Endothelial cell of umbilical vein (primary cell): ENCODE data around the gene ACAA1. TPM values are rescaled to one million over a fixed set of nuclear protein-coding genes. Genes with fewer than 3 reads are reported as not detected.

Experiments
- BruUV-seq: library from RNA; stranded (reverse); fragments of 400-500 nt; replicated peaks from 2 replicates; lab custom pipeline; 2021; lab: Mats Ljungman, UMichigan
- CTCF ChIA-PET: fragments of 300-600, 350-600 bp; sonication (Branson Sonifier 250); formaldehyde crosslinking; loops from one replicate; lab custom pipeline; 2021; ENCODE audit warnings: antibody characterized with exemption, inconsistent platforms; lab: Charles Lee
- POLR2A ChIA-PET: fragments of 300-600, 350-600 bp; sonication (Branson Sonifier 250); formaldehyde crosslinking; loops from one replicate; lab custom pipeline; 2021; ENCODE audit warnings: antibody characterized with exemption, inconsistent platforms; lab: Charles Lee
- DNase-seq: peaks from one replicate; pipeline ENCODE4 v3.0.0-alpha.2; 2011; ENCODE audit warnings: low read depth, low spot score
- FAIRE-seq: peaks from 2 replicates; lab custom pipeline; 2011; peaks lifted over from hg19 to GRCh38; lab: Jason Lieb, UNC
- H2AFZ ChIP-seq: 2 replicates; pipeline ENCODE4 v1.6.0; 2012; ENCODE audit warnings: low read depth, low read length, control low read depth, inconsistent platforms
- H3K27ac ChIP-seq: 2 replicates; pipeline ENCODE4 v1.5.1; 2011; ENCODE audit warnings: low read depth, mild to moderate bottlenecking, control low read depth, low read length, moderate library complexity; ENCODE audit not compliant: insufficient read depth
- H3K27me3 ChIP-seq, 2 experiments: 2 replicates each; pipeline versions ENCODE4 v1.6.0 to v1.6.1; 2011; ENCODE audit warnings: low read length in 2 of 2, mixed read lengths in 1 of 2; ENCODE audit not compliant: control insufficient read depth in 2 of 2, insufficient read depth in 2 of 2
- H3K36me3 ChIP-seq, 2 experiments: 2 replicates in 1 of 2; 3 replicates in 1 of 2; pipeline ENCODE4 v1.5.1; 2011; ENCODE audit warnings: low read length in 2 of 2, mild to moderate bottlenecking in 1 of 2, moderate library complexity in 1 of 2; ENCODE audit not compliant: control insufficient read depth in 2 of 2, insufficient read depth in 2 of 2; ENCODE audit errors: extremely low read depth in 1 of 2
- H3K4me1 ChIP-seq: 3 replicates; pipeline ENCODE4 v1.5.1; 2011; ENCODE audit warnings: mild to moderate bottlenecking, low read length; ENCODE audit not compliant: control insufficient read depth, insufficient read depth; ENCODE audit errors: extremely low read depth
- H3K4me2 ChIP-seq: 2 replicates; pipeline ENCODE4 v1.6.1; 2011; ENCODE audit warnings: low read length, control low read depth, mixed read lengths; ENCODE audit not compliant: insufficient read depth
- H3K4me3 ChIP-seq, 3 experiments: fragments of 200-600 bp in 1 of 3; sonication (generic), shearing (Covaris generic) in 1 of 3; replicated peaks in 1 of 3; 2 replicates each; pipeline ENCODE4 v1.5.1; 2011 to 2016; ENCODE audit warnings: control low read depth in 3 of 3, low read length in 3 of 3, mild to moderate bottlenecking in 2 of 3, inconsistent platforms in 1 of 3, low read depth in 1 of 3, moderate library complexity in 1 of 3; ENCODE audit not compliant: insufficient read depth in 1 of 3
- H3K79me2 ChIP-seq: 2 replicates; pipeline ENCODE4 v1.6.0; 2012; ENCODE audit warnings: low read length, inconsistent platforms; ENCODE audit not compliant: control insufficient read depth, insufficient read depth
- H3K9ac ChIP-seq: replicated peaks from 2 replicates; pipeline ENCODE3; 2011; ENCODE audit warnings: low read length, control low read depth; ENCODE audit not compliant: insufficient read depth; ENCODE audit errors: extremely low read depth
- H3K9me1 ChIP-seq: replicated peaks from 3 replicates; pipeline ENCODE4 v1.6.0; 2011; ENCODE audit warnings: mild to moderate bottlenecking, low read length; ENCODE audit not compliant: control insufficient read depth, insufficient read depth; ENCODE audit errors: extremely low read depth
- H3K9me3 ChIP-seq: replicated peaks from 2 replicates; pipeline ENCODE4 v1.5.1; 2012; ENCODE audit warnings: low read length, inconsistent platforms; ENCODE audit not compliant: control insufficient read depth, insufficient read depth
- H4K20me1 ChIP-seq: replicated peaks from 2 replicates; pipeline ENCODE3; 2011; ENCODE audit warnings: mild to moderate bottlenecking, low read length; ENCODE audit not compliant: control insufficient read depth, insufficient read depth; ENCODE audit errors: extremely low read depth
- CTCF ChIP-seq, 2 donors: IDR thresholded peaks; 1 replicate in 1 of 2; 2 replicates in 1 of 2; pipeline ENCODE4 v1.5.1; 2011; ENCODE audit warnings: low read length in 2 of 2, mild to moderate bottlenecking in 2 of 2, moderate library complexity in 2 of 2, control low read depth in 1 of 2, inconsistent platforms in 1 of 2, low read depth in 1 of 2; ENCODE audit not compliant: insufficient read depth in 1 of 2; ENCODE audit errors: extremely low read depth in 1 of 2
- EZH2 ChIP-seq: IDR thresholded peaks from 2 replicates; pipeline ENCODE4 v1.6.1; 2012; ENCODE audit warnings: borderline replicate concordance, low read depth, mild to moderate bottlenecking, moderate library complexity, low read length, inconsistent platforms; ENCODE audit not compliant: severe bottlenecking
- FOS ChIP-seq: IDR thresholded peaks from 2 replicates; pipeline ENCODE4 v1.6.1; 2011; ENCODE audit warnings: mild to moderate bottlenecking, low read length, moderate library complexity, borderline replicate concordance; ENCODE audit not compliant: insufficient read depth
- GATA2 ChIP-seq: IDR thresholded peaks from 2 replicates; pipeline ENCODE4 v1.7.0; 2011; ENCODE audit warnings: low read depth, mild to moderate bottlenecking, moderate library complexity, mixed read lengths, low read length; ENCODE audit not compliant: insufficient read length, insufficient read depth
- JUN ChIP-seq: IDR thresholded peaks from 2 replicates; pipeline ENCODE4 v1.6.1; 2011; ENCODE audit warnings: borderline replicate concordance, low read depth; ENCODE audit not compliant: insufficient read length, insufficient read depth
- MAX ChIP-seq: IDR thresholded peaks from 2 replicates; pipeline ENCODE4 v1.6.1; 2011; ENCODE audit not compliant: insufficient read depth, insufficient read length
- MYC ChIP-seq: IDR thresholded peaks from one replicate; pipeline ENCODE4 v1.6.1; 2011; ENCODE audit warnings: mild to moderate bottlenecking, low read depth, low read length
- POLR2A ChIP-seq: IDR thresholded peaks from 2 replicates; pipeline ENCODE4 v1.6.1; 2012; ENCODE audit warnings: low read depth, mild to moderate bottlenecking, control low read depth, low read length
- POLR2AphosphoS5 ChIP-seq: IDR thresholded peaks from 2 replicates; pipeline ENCODE4 v1.6.1; 2012; ENCODE audit warnings: low read depth, mild to moderate bottlenecking, control low read depth, low read length, moderate library complexity; ENCODE audit not compliant: insufficient read depth
- dilution Hi-C: fragments of 300-500 bp; cut with MboI; formaldehyde crosslinking; loops from one replicate; pipeline ENCODE4 v1.15.0; 2019; ENCODE audit warnings: low sequenced_read_pairs; ENCODE audit not compliant: extremely low pct_ligation_motif_present
- intact Hi-C: fragments of 100-400 bp; cut with micrococcal nuclease; formaldehyde crosslinking; loops from one replicate; pipeline ENCODE4 v1.10.0; 2022
- polyA plus RNA-seq, 4 experiments: library from polyadenylated mRNA; depleted of rRNA in 3 of 4; stranded (reverse) in 3 of 4; unstranded in 1 of 4; fragments of >200 nt; gene quantifications; 2 replicates each; pipeline versions ENCODE4 v1.2.1 to v1.2.3, GENCODE V29; 2011 to 2012; ENCODE audit warnings: missing spikeins in 1 of 4
- total RNA-seq: library from RNA; stranded (reverse); gene quantifications from 2 replicates; pipeline ENCODE4 v1.2.3, GENCODE V29; 2021

The ACAA1 gene
- total and polyA plus RNA-seq, 2 donors (not counting 3 experiments of a cell fraction or from before 2014, with no cell fraction given), result 52.1 to 53.8 TPM

- dilution Hi-C loops, result no loop called here
- FAIRE-seq, result no peak
- intact Hi-C loops, result no loop called here
Observed at GRCh38 chr3:38086496-38086895, 50.4 kb downstream of the ACAA1 start.

More at GRCh38 chr3:38086496-38086895, 50.4 kb downstream of the ACAA1 start:
- H3K9me3 ChIP-seq, result no peaks in the 10 kb centered on the region
- no TSS peak for BruUV-seq
- H4K20me1 ChIP-seq, result no peaks in the 10 kb centered on the region
- no peak overlapping the region for H3K27ac ChIP-seq
- H3K9ac ChIP-seq, result no peak overlapping the region
- no peaks in the 10 kb centered on the region for H3K9me1 ChIP-seq
- H2AFZ ChIP-seq, result no peak overlapping the region
- no peak for DNase-seq
- TF ChIP-seq CTCF (IDR thresholded peaks at IDR 0.05; ENCODE audit: extremely low read depth in 1 of 2, insufficient read depth in 1 of 2, low read depth in 1 of 2, low read length in 2 of 2) (no peak), JUN (no peak), MYC (no peak), POLR2A (no peak), GATA2 (no peak), POLR2AphosphoS5 (no peak), FOS (no peak), MAX (no peak), EZH2 (no peak)
- peaks cover 0 to 2% of the 10 kb centered on the region in 2 experiments for H3K27me3 ChIP-seq
- H3K36me3 ChIP-seq, result no peaks in the 10 kb centered on the region
- no peak overlapping the region for H3K4me2 ChIP-seq
- ChIA-PET POLR2A (no interaction called here), CTCF (no interaction called here)
- H3K79me2 ChIP-seq, result no peaks in the 10 kb centered on the region
- H3K4me1 ChIP-seq, result no peaks in the 10 kb centered on the region
- H3K4me3 ChIP-seq, result no peak overlapping the region
